ENCODE results near the gene ZNF148. TPM values are rescaled to one million over a fixed set of nuclear protein-coding genes. Genes with fewer than 3 reads are reported as not detected.

The ZNF148 gene
- total RNA-seq, 1 donor from 2014 or later: 57.6 TPM

- Mint-ChIP-seq H3K9me3 (no peaks in the 10 kb centered on the region), H3K36me3 (ENCODE audit: low read depth) (no peaks in the 10 kb centered on the region), H3K4me3 (no peak overlapping the region), H3K27me3 (no peaks in the 10 kb centered on the region), H3K27ac (no peak overlapping the region), H3K4me1 (peaks cover 14% of the 10 kb centered on the region)
- POLR2A ChIA-PET: no interaction called here
- DNase-seq (no peak), ATAC-seq (ENCODE audit: low read depth) (no peak)
- CTCF ChIA-PET: no interaction called here
- intact Hi-C loops (cut with micrococcal nuclease): no loop called here
- no peak for TF ChIP-seq CTCF (IDR thresholded peaks at IDR 0.05)
These were observed 186.2 kb downstream of the ZNF148 start for GRCh38 chr3:125188955-125189354.

GRCh38 chr3:125187599-125187910 is 187.6 kb downstream of the ZNF148 start:
- no peak overlapping the region for H3K4me3 Mint-ChIP-seq
- ChIA-PET CTCF (no interaction called here), POLR2A (no interaction called here)
- H3K27ac Mint-ChIP-seq: no peak overlapping the region
- DNase-seq: no peak
- no peaks in the 10 kb centered on the region for H3K36me3 Mint-ChIP-seq (ENCODE audit: low read depth)
- intact Hi-C loops (cut with micrococcal nuclease): no loop called here
- ATAC-seq (ENCODE audit: low read depth): no peak
- no peaks in the 10 kb centered on the region for H3K9me3 Mint-ChIP-seq
- peaks cover 11% of the 10 kb centered on the region for H3K4me1 Mint-ChIP-seq
- H3K27me3 Mint-ChIP-seq: no peaks in the 10 kb centered on the region
- no peak for TF ChIP-seq CTCF (IDR thresholded peaks at IDR 0.05)

GRCh38 chr3:125186800-125187598 is 188.1 kb downstream of the ZNF148 start:
- intact Hi-C loops (cut with micrococcal nuclease): no loop called here

GRCh38 chr3:125186261-125186787 is 188.8 kb downstream of the ZNF148 start:
- POLR2A ChIA-PET: no interaction called here
- Mint-ChIP-seq H3K27ac (no peak overlapping the region), H3K27me3 (no peaks in the 10 kb centered on the region), H3K4me1 (peaks cover 3% of the 10 kb centered on the region), H3K4me3 (no peak overlapping the region), H3K36me3 (ENCODE audit: low read depth) (no peaks in the 10 kb centered on the region), H3K9me3 (no peaks in the 10 kb centered on the region)
- intact Hi-C loops (cut with micrococcal nuclease): no loop called here
- DNase-seq (no peak), ATAC-seq (ENCODE audit: low read depth) (no peak)
- CTCF ChIA-PET: no interaction called here
- TF ChIP-seq CTCF (IDR thresholded peaks at IDR 0.05): no peak

More at GRCh38 chr3:125186800-125187598, 188.1 kb downstream of the ZNF148 start:
- DNase-seq: no peak
- Mint-ChIP-seq H3K27me3 (no peaks in the 10 kb centered on the region), H3K9me3 (no peaks in the 10 kb centered on the region), H3K4me3 (no peak overlapping the region), H3K36me3 (ENCODE audit: low read depth) (no peaks in the 10 kb centered on the region), H3K4me1 (peaks cover 5% of the 10 kb centered on the region), H3K27ac (no peak overlapping the region)
- no peak for TF ChIP-seq CTCF (IDR thresholded peaks at IDR 0.05)
- ChIA-PET CTCF (no interaction called here), POLR2A (no interaction called here)
- no peak for ATAC-seq (ENCODE audit: low read depth)

- CTCF ChIA-PET: no interaction called here
- H3K27me3 Mint-ChIP-seq: no peaks in the 10 kb centered on the region
- intact Hi-C loops (cut with micrococcal nuclease): no loop called here
These were observed 189.3 kb downstream of the ZNF148 start for GRCh38 chr3:125185805-125186204.

More at GRCh38 chr3:125185805-125186204, 189.3 kb downstream of the ZNF148 start:
- Mint-ChIP-seq H3K27ac (no peak overlapping the region), H3K4me1 (peaks cover 3% of the 10 kb centered on the region), H3K4me3 (no peak overlapping the region), H3K9me3 (no peaks in the 10 kb centered on the region), H3K36me3 (ENCODE audit: low read depth) (no peaks in the 10 kb centered on the region)
- no peak for ATAC-seq (ENCODE audit: low read depth)
- no peak for TF ChIP-seq CTCF (IDR thresholded peaks at IDR 0.05)
- POLR2A ChIA-PET: no interaction called here
- no peak for DNase-seq

Data from activated B cell treated with CpG ODN at 0.5 μM for 24 hours (primary cell).